ENCODE measurements around the gene RTKN. TPM values are rescaled to one million over a fixed set of nuclear protein-coding genes. Genes with fewer than 3 reads are reported as not detected.
"Not testable (repeated sequence)": the region's sequence is repeated elsewhere in the genome, so short reads cannot be mapped to it uniquely, and the experiment has no call there.

Gene RTKN
- total RNA-seq, 1 experiment from 2014 or later, result 87.1 TPM

- H3K4me1 ChIP-seq (ENCODE audit: insufficient read depth, low read length); H3K79me1 ChIP-seq (ENCODE audit: insufficient read depth, low read depth, low read length, poor library complexity, severe bottlenecking); DNase-seq; H3K18ac ChIP-seq (ENCODE audit: insufficient read length, low read depth, low read length); H2BK20ac ChIP-seq (ENCODE audit: low read depth, low read length, poor library complexity, severe bottlenecking); H4K91ac ChIP-seq (ENCODE audit: insufficient read length, low read depth, low read length); H3K27me3 ChIP-seq (ENCODE audit: insufficient read depth, low read length); H3T11ph ChIP-seq (ENCODE audit: low read length); H3K9me3 ChIP-seq (ENCODE audit: control insufficient read depth, low read depth, low read length); H3K14ac ChIP-seq (ENCODE audit: insufficient read depth, low read length); H3K4ac ChIP-seq (ENCODE audit: low read depth, low read length); H2BK5ac ChIP-seq (ENCODE audit: insufficient read length, low read length); H2BK12ac ChIP-seq (ENCODE audit: insufficient read length, low read depth, low read length); H3K56ac ChIP-seq (ENCODE audit: insufficient read length, low read depth, low read length); H2BK15ac ChIP-seq (ENCODE audit: low read depth, low read length); H4K20me1 ChIP-seq (ENCODE audit: control insufficient read depth, insufficient read depth, insufficient read length); H3K9me3 Mint-ChIP-seq; H2BK120ac ChIP-seq (ENCODE audit: low read depth, low read length, poor library complexity, severe bottlenecking); H4K5ac ChIP-seq (ENCODE audit: insufficient read length, low read depth, low read length); H4K8ac ChIP-seq (replicated peaks; ENCODE audit: insufficient read length, low read depth, low read length); H2AK5ac ChIP-seq (ENCODE audit: insufficient read length, low read length); H3K23ac ChIP-seq (ENCODE audit: insufficient read length, low read depth, low read length): not testable (repeated sequence)
- WGBS (ENCODE audit: extremely low coverage, insufficient read length, low lambda C conversion rate), result no CpG with 5 or more reads among the region's 16 CpGs
- H3K4me2 ChIP-seq (ENCODE audit: insufficient read depth, insufficient read length, low read length), result peak overlapping the region; percentile 80
- peak overlapping the region; percentile 37 to 98 (median 95); a peak in 5 of 7 replicates for H3K27ac Mint-ChIP-seq
- H3K9ac ChIP-seq (ENCODE audit: extremely low read depth, insufficient read length, low read length), result peak overlapping the region; percentile 15
- peaks cover 20% of the 10 kb centered on the region for H3K27me3 Mint-ChIP-seq (ENCODE audit: low read depth)
- peaks cover 18% of the 10 kb centered on the region; the same call in 1 of the 2 replicates for H3K79me2 ChIP-seq (ENCODE audit: insufficient read depth, low read length)
- 0 out of 3 replicates have a peak, but pooled peaks have one; percentile 6 for TF ChIP-seq CTCF (conservative IDR thresholded peaks at IDR 0.05)
- H3K36me3 Mint-ChIP-seq (ENCODE audit: insufficient read depth in 1 of 3, low read depth in 3 of 3), result peaks cover 4 to 16% (median 14%) of the 10 kb centered on the region in 3 experiments
- peaks cover 23 to 25% of the 10 kb centered on the region in 2 experiments for H3K4me1 Mint-ChIP-seq
- peak overlapping the region; percentile 48 for H2AFZ ChIP-seq (ENCODE audit: low read length)
- peak overlapping the region; percentile 13 for H3K27ac ChIP-seq (ENCODE audit: insufficient read length, low read depth, low read length)
- H3K4me3 Mint-ChIP-seq, result peak overlapping the region; percentile 95 to 99
- H3K23me2 ChIP-seq (ENCODE audit: insufficient read length, low read depth, low read length, poor library complexity, severe bottlenecking), result peaks cover 11% of the 10 kb centered on the region
Observed at GRCh38 chr2:74442483-74443297, 953 bp upstream of the RTKN start.
